ENCODE data around the gene SAMD13.

DNA sequence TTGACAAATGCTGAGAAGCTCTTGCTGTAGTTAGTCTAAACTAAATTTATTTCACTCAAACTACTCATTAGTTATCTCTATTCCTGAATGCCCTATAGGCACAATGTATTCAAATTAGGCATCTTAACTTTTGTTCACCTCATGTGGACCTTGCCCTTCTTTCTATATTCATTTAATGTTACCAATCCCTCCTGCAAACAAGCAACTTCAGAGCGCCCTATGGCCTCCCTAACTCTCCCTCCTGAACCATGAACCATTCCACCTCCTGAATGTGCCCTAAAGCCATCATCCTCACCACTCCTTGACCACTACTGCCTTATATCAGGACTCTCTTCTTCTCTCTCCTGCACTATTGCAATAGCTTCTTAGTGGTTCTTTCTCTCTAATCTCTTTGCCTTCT, 34.8 kb upstream of the SAMD13 start:
- no peak for TF ChIP-seq POLR2A (IDR thresholded peaks at IDR 0.05; ENCODE audit: low read length)
- TF ChIP-seq GATA1 (IDR thresholded peaks at IDR 0.05; ENCODE audit: low read depth, low read length) = no peak
